H9 (cell line): ENCODE results near the gene ENHO. TPM values are rescaled to one million over a fixed set of nuclear protein-coding genes. Genes with fewer than 3 reads are reported as not detected.

Experiments used
- DNase-seq: peaks from one replicate; pipeline ENCODE4 v3.0.0-alpha.2; 2017
- H2AFZ ChIP-seq: one replicate; pipeline ENCODE4 v1.6.1; 2013; ENCODE audit warnings: mild to moderate bottlenecking, low read length, control low read depth, moderate library complexity
- H2AK5ac ChIP-seq: 2 replicates; pipeline ENCODE4 v1.6.1; 2013; ENCODE audit warnings: low read length, control low read depth, mixed read lengths; ENCODE audit not compliant: insufficient read length
- H2BK120ac ChIP-seq: one replicate; pipeline ENCODE4 v1.6.1; 2013; ENCODE audit warnings: low read depth, mild to moderate bottlenecking, low read length, control low read depth, inconsistent platforms; ENCODE audit not compliant: poor library complexity, severe bottlenecking
- H2BK12ac ChIP-seq: 2 replicates; pipeline ENCODE4 v1.6.1; 2013; ENCODE audit warnings: low read length, control low read depth, mixed read lengths, low read depth; ENCODE audit not compliant: insufficient read length
- H2BK15ac ChIP-seq: 2 replicates; pipeline ENCODE4 v1.6.1; 2013; ENCODE audit warnings: low read depth, low read length, control low read depth
- H2BK20ac ChIP-seq: one replicate; pipeline ENCODE4 v1.6.1; 2013; ENCODE audit warnings: low read depth, mild to moderate bottlenecking, low read length, control low read depth, inconsistent platforms; ENCODE audit not compliant: poor library complexity, severe bottlenecking
- H2BK5ac ChIP-seq: 2 replicates; pipeline ENCODE4 v1.6.1; 2013; ENCODE audit warnings: low read length, control low read depth, mixed read lengths; ENCODE audit not compliant: insufficient read length
- H3K14ac ChIP-seq: 2 replicates; pipeline ENCODE4 v1.6.1; 2013; ENCODE audit warnings: low read length, control low read depth; ENCODE audit not compliant: insufficient read depth
- H3K18ac ChIP-seq: 2 replicates; pipeline ENCODE4 v1.6.1; 2013; ENCODE audit warnings: low read depth, mild to moderate bottlenecking, mixed read lengths, low read length, control low read depth; ENCODE audit not compliant: insufficient read length
- H3K23ac ChIP-seq: 2 replicates; pipeline ENCODE4 v1.6.1; 2013; ENCODE audit warnings: low read length, control low read depth, mixed read lengths, low read depth; ENCODE audit not compliant: insufficient read length
- H3K23me2 ChIP-seq: 2 replicates; pipeline ENCODE4 v1.6.1; 2013; ENCODE audit warnings: low read depth, mild to moderate bottlenecking, mixed read lengths, low read length, control low read depth; ENCODE audit not compliant: insufficient read length, poor library complexity, severe bottlenecking
- H3K27ac ChIP-seq: 2 replicates; pipeline ENCODE4 v1.5.1; 2013; ENCODE audit warnings: low read length, control low read depth, mixed read lengths, low read depth; ENCODE audit not compliant: insufficient read length
- H3K27me3 ChIP-seq: 2 replicates; pipeline ENCODE4 v1.6.1; 2013; ENCODE audit warnings: low read length, control low read depth, inconsistent platforms; ENCODE audit not compliant: insufficient read depth
- H3K4ac ChIP-seq: 2 replicates; pipeline ENCODE4 v1.6.1; 2013; ENCODE audit warnings: low read depth, mild to moderate bottlenecking, control low read depth, inconsistent platforms, low read length, moderate library complexity
- H3K4me1 ChIP-seq: 2 replicates; pipeline ENCODE4 v1.6.1; 2013; ENCODE audit warnings: low read length, control low read depth, inconsistent platforms; ENCODE audit not compliant: insufficient read depth
- H3K4me2 ChIP-seq: 2 replicates; pipeline ENCODE4 v1.6.1; 2013; ENCODE audit warnings: low read length, control low read depth, mixed read lengths; ENCODE audit not compliant: insufficient read length, insufficient read depth
- H3K56ac ChIP-seq: 2 replicates; pipeline ENCODE4 v1.6.1; 2013; ENCODE audit warnings: low read depth, mild to moderate bottlenecking, mixed read lengths, low read length, control low read depth; ENCODE audit not compliant: insufficient read length
- H3K79me1 ChIP-seq: 2 replicates; pipeline ENCODE4 v1.6.1; 2013; ENCODE audit warnings: low read depth, mild to moderate bottlenecking, moderate library complexity, low read length, control low read depth, inconsistent platforms; ENCODE audit not compliant: insufficient read depth, poor library complexity, severe bottlenecking
- H3K79me2 ChIP-seq: 2 replicates; pipeline ENCODE4 v1.6.1; 2013; ENCODE audit warnings: low read length, control low read depth, inconsistent platforms; ENCODE audit not compliant: insufficient read depth
- H3K9ac ChIP-seq: 2 replicates; pipeline ENCODE4 v1.6.1; 2013; ENCODE audit warnings: low read length, control low read depth, mixed read lengths; ENCODE audit not compliant: insufficient read length; ENCODE audit errors: extremely low read depth
- H3K9me3 ChIP-seq: one replicate; pipeline ENCODE4 v1.6.1; 2013; ENCODE audit warnings: low read depth, low read length, inconsistent platforms; ENCODE audit not compliant: control insufficient read depth
- H3T11ph ChIP-seq: one replicate; pipeline ENCODE4 v1.6.1; 2013; ENCODE audit warnings: mild to moderate bottlenecking, low read length, control low read depth, inconsistent platforms
- H4K20me1 ChIP-seq: one replicate; pipeline ENCODE4 v1.6.1; 2013; ENCODE audit not compliant: control insufficient read depth, insufficient read length, insufficient read depth
- H4K5ac ChIP-seq: 2 replicates; pipeline ENCODE4 v1.6.1; 2013; ENCODE audit warnings: low read depth, mild to moderate bottlenecking, mixed read lengths, low read length, control low read depth; ENCODE audit not compliant: insufficient read length
- H4K8ac ChIP-seq: replicated peaks from 2 replicates; pipeline ENCODE4 v1.6.1; 2013; ENCODE audit warnings: low read length, control low read depth, mixed read lengths, low read depth; ENCODE audit not compliant: insufficient read length
- H4K91ac ChIP-seq: 2 replicates; pipeline ENCODE4 v1.6.1; 2013; ENCODE audit warnings: low read depth, mild to moderate bottlenecking, moderate library complexity, mixed read lengths, low read length, control low read depth; ENCODE audit not compliant: insufficient read length
- H3K27ac Mint-ChIP-seq, 3 experiments: 2 replicates in 2 of 3; 3 replicates in 1 of 3; pipeline ENCODE4 v1.8.0; 2020 to 2021; ENCODE audit warnings: mixed read lengths in 3 of 3, mild to moderate bottlenecking in 1 of 3, moderate library complexity in 1 of 3
- H3K27me3 Mint-ChIP-seq: 2 replicates; pipeline ENCODE4 v1.8.0; 2021; ENCODE audit warnings: low read depth, mild to moderate bottlenecking, moderate library complexity, mixed read lengths
- H3K36me3 Mint-ChIP-seq, 3 experiments: 2 replicates in 2 of 3; 3 replicates in 1 of 3; pipeline ENCODE4 v1.8.0; 2020 to 2021; ENCODE audit warnings: low read depth in 3 of 3, mixed read lengths in 3 of 3; ENCODE audit not compliant: insufficient read depth in 1 of 3
- H3K4me1 Mint-ChIP-seq, 2 experiments: 2 replicates each; pipeline ENCODE4 v1.8.0; 2020; ENCODE audit warnings: mixed read lengths in 2 of 2
- H3K4me3 Mint-ChIP-seq, 2 experiments: 2 replicates in 1 of 2; 3 replicates in 1 of 2; pipeline ENCODE4 v1.8.0; 2020 to 2021; ENCODE audit warnings: mild to moderate bottlenecking in 2 of 2, mixed read lengths in 2 of 2, moderate library complexity in 1 of 2
- H3K9me3 Mint-ChIP-seq, 2 experiments: 2 replicates in 1 of 2; 3 replicates in 1 of 2; pipeline ENCODE4 v1.8.0; 2020; ENCODE audit warnings: mild to moderate bottlenecking in 2 of 2, mixed read lengths in 2 of 2, moderate library complexity in 1 of 2
- CTCF ChIP-seq: fragments of 200-600 bp; sonication (generic); conservative IDR thresholded peaks from 3 replicates; pipeline ENCODE4 v1.8.0; 2021; ENCODE audit warnings: antibody characterized with exemption, mild to moderate bottlenecking
- WGBS: extraction: QIAGEN DNeasy Blood & Tissue Kit; methylation state at CpG from one replicate; pipeline ENCODE4 v1.1.7; 2013; ENCODE audit warnings: missing lambda C conversion rate, low lambda C conversion rate, mixed read lengths; ENCODE audit not compliant: insufficient read length; ENCODE audit errors: extremely low coverage; 5-methylcytosine and 5-hydroxymethylcytosine counted together
- total RNA-seq: library from RNA; stranded (reverse); gene quantifications from 2 replicates; pipeline ENCODE4 v1.2.1, GENCODE V29; 2021

The ENHO gene
- total RNA-seq, 1 experiment from 2014 or later = 14.5 TPM

GRCh38 chr9:34563262-34563661, 40.5 kb upstream of the ENHO start:
- Histone ChIP-seq H3K27me3 (no peaks in the 10 kb centered on the region), H3K23me2 (no peaks in the 10 kb centered on the region), H3K56ac (no peak overlapping the region), H2AK5ac (no peak overlapping the region), H3K4me2 (no peak overlapping the region), H4K8ac (no peak overlapping the region), H4K5ac (no peak overlapping the region), H2BK20ac (no peak overlapping the region), H4K91ac (no peak overlapping the region), H3K79me2 (no peaks in the 10 kb centered on the region), H2BK12ac (no peak overlapping the region), H3K9me3 (no peaks in the 10 kb centered on the region), H3K4ac (no peak overlapping the region), H3T11ph (no peak overlapping the region), H3K18ac (no peak overlapping the region), H3K27ac (no peak overlapping the region), H3K79me1 (no peaks in the 10 kb centered on the region), H2AFZ (no peak overlapping the region), H2BK5ac (no peak overlapping the region), H3K9ac (no peak overlapping the region), H3K14ac (no peak overlapping the region), H2BK15ac (no peak overlapping the region), H3K23ac (no peak overlapping the region), H3K4me1 (peaks cover 8% of the 10 kb centered on the region; the same call in 1 of the 2 replicates), H4K20me1 (no peaks in the 10 kb centered on the region), H2BK120ac (no peak overlapping the region)
- H3K4me1 Mint-ChIP-seq = peaks cover 26 to 40% of the 10 kb centered on the region in 2 experiments
- H3K4me3 Mint-ChIP-seq = no peak overlapping the region
- peaks cover 38% of the 10 kb centered on the region for H3K27me3 Mint-ChIP-seq
- WGBS = no CpG with 5 or more reads among the region's 5 CpGs
- H3K27ac Mint-ChIP-seq = no peak overlapping the region
- no peak for TF ChIP-seq CTCF
- no peak for DNase-seq
- no peaks in the 10 kb centered on the region for H3K36me3 Mint-ChIP-seq
- 0 out of 5 replicates have a peak, but pooled peaks cover 0 to 2% of the 10 kb centered on the region in 2 experiments for H3K9me3 Mint-ChIP-seq
